HEK293 (cell line): ENCODE results near the gene POLDIP2.

ENCODE experiments used
- CTCF ChIA-PET: fragments of 350-600 bp; formaldehyde crosslinking; extraction: SDS; loops from one replicate; lab custom pipeline; 2021; ENCODE audit warnings: antibody characterized with exemption; lab: Yijun Ruan, JAX
- POLR2A ChIA-PET: fragments of 300-600 bp; formaldehyde crosslinking; extraction: SDS; loops from one replicate; lab custom pipeline; 2020; ENCODE audit warnings: antibody characterized with exemption, inconsistent platforms; lab: Yijun Ruan, JAX
- H3K27ac ChIP-seq: fragments of 200-500 bp; sonication (Bioruptor generic); 2 replicates; pipeline ENCODE4 v1.5.1; 2014; ENCODE audit warnings: low read depth, low read length, control low read depth, inconsistent platforms; ENCODE audit errors: extremely low read depth
- H3K36me3 ChIP-seq, 2 experiments: fragments of 200-500 bp in 1 of 2; sonication (Bioruptor generic) in 1 of 2; 1 replicate in 1 of 2; 2 replicates in 1 of 2; pipeline ENCODE4 v1.5.1; 2014 to 2017; ENCODE audit warnings: inconsistent platforms in 2 of 2, low read length in 2 of 2; ENCODE audit not compliant: control insufficient read depth in 2 of 2, insufficient read depth in 1 of 2
- H3K4me1 ChIP-seq: fragments of 200-500 bp; sonication (Bioruptor generic); 2 replicates; pipeline ENCODE4 v1.5.1; 2014; ENCODE audit warnings: mild to moderate bottlenecking, low read length, inconsistent platforms; ENCODE audit not compliant: control insufficient read depth, insufficient read depth
- H3K4me3 ChIP-seq: 2 replicates; pipeline ENCODE4 v1.5.1; 2011; ENCODE audit warnings: low read depth, mild to moderate bottlenecking, control low read depth, low read length, moderate library complexity
- H3K9me3 ChIP-seq: fragments of 200-500 bp; sonication (Bioruptor generic); 2 replicates; pipeline ENCODE4 v1.5.1; 2014; ENCODE audit warnings: low read depth, low read length, inconsistent platforms; ENCODE audit not compliant: control insufficient read depth, insufficient read depth
- ATF2 ChIP-seq: fragments of 450-650 bp; formaldehyde crosslinking; IDR thresholded peaks from 2 replicates; pipeline ENCODE4 v1.5.1; 2016; ENCODE audit warnings: missing biosample characterization, missing genetic modification characterization, low read depth
- BCL11A ChIP-seq: fragments of 450-650 bp; formaldehyde crosslinking; IDR thresholded peaks from 2 replicates; pipeline ENCODE4 v1.5.1; 2016; ENCODE audit warnings: low read depth, missing biosample characterization, missing genetic modification characterization
- HOXA7 ChIP-seq: sonication (generic); formaldehyde crosslinking; IDR thresholded peaks from 2 replicates; pipeline ENCODE4 v1.8.1; 2022; ENCODE audit warnings: missing genetic modification reagents, borderline replicate concordance
- MYNN ChIP-seq: fragments of 450-650 bp; formaldehyde crosslinking; IDR thresholded peaks from 2 replicates; pipeline ENCODE4 v1.5.1; 2016; ENCODE audit warnings: missing biosample characterization, missing genetic modification characterization, borderline replicate concordance
- SALL2 ChIP-seq: fragments of 450-650 bp; formaldehyde crosslinking; IDR thresholded peaks from 2 replicates; pipeline ENCODE4 v1.5.0; 2017; ENCODE audit warnings: missing biosample characterization, mild to moderate bottlenecking, missing genetic modification characterization, borderline replicate concordance
- ZNF350 ChIP-seq: fragments of 450-650 bp; formaldehyde crosslinking; IDR thresholded peaks from 2 replicates; pipeline ENCODE4 v1.5.0; 2017; ENCODE audit warnings: missing biosample characterization, mild to moderate bottlenecking, missing genetic modification characterization
- ZNF473 ChIP-seq: fragments of 450-650 bp; formaldehyde crosslinking; IDR thresholded peaks from 2 replicates; pipeline ENCODE4 v1.5.1; 2017; ENCODE audit warnings: missing biosample characterization, missing genetic modification characterization
- ZNF518A ChIP-seq: fragments of 450-650 bp; formaldehyde crosslinking; conservative IDR thresholded peaks from 2 replicates; pipeline ENCODE4 v1.5.1; 2016; ENCODE audit warnings: low read depth, missing biosample characterization, missing genetic modification characterization
- ZNF521 ChIP-seq: fragments of 450-650 bp; formaldehyde crosslinking; IDR thresholded peaks from 2 replicates; pipeline ENCODE4 v1.5.1; 2017; ENCODE audit warnings: missing biosample characterization, mild to moderate bottlenecking, missing genetic modification characterization
- ZNF580 ChIP-seq: fragments of 450-650 bp; formaldehyde crosslinking; IDR thresholded peaks from 2 replicates; pipeline ENCODE4 v1.5.1; 2016; ENCODE audit warnings: missing biosample characterization, missing genetic modification characterization
- ZNF785 ChIP-seq: fragments of 450-650 bp; formaldehyde crosslinking; IDR thresholded peaks from 2 replicates; pipeline ENCODE4 v1.5.1; 2016; ENCODE audit warnings: missing biosample characterization, missing genetic modification characterization
- ZSCAN30 ChIP-seq: fragments of 450-650 bp; IDR thresholded peaks from 2 replicates; pipeline ENCODE4 v1.5.1; 2018; ENCODE audit warnings: missing biosample characterization, mild to moderate bottlenecking, missing genetic modification characterization, moderate library complexity
- TF ChIP-seq, protein P1 (sequence below): fragments of 450-650 bp; formaldehyde crosslinking; IDR thresholded peaks from 2 replicates; pipeline ENCODE4 v1.5.1; 2016; ENCODE audit warnings: missing biosample characterization, missing genetic modification characterization
- TF ChIP-seq, protein P2 (sequence below): fragments of 450-650 bp; formaldehyde crosslinking; IDR thresholded peaks from 2 replicates; pipeline ENCODE4 v1.5.1; 2016; ENCODE audit warnings: missing biosample characterization, missing genetic modification characterization, low read depth

The POLDIP2 gene

GRCh38 chr17:28397687-28398279, 40.5 kb upstream of the POLDIP2 start:
- ChIA-PET POLR2A (interaction anchor here (2.1 kb wide), 1 partner anchor 10 kb away, joined by 7 read pairs; no protein-coding TSS in a partner anchor), CTCF (interaction anchor here (3.0 kb wide), 1 partner anchor 18 kb away, joined by 17 read pairs; no protein-coding TSS in a partner anchor)
- no peaks in the 10 kb centered on the region for H3K9me3 ChIP-seq
- H3K36me3 ChIP-seq: peaks cover 6 to 88% of the 10 kb centered on the region in 2 experiments
- H3K4me1 ChIP-seq: no peaks in the 10 kb centered on the region
- 0 out of 2 replicates have a peak, but pooled peaks have one; percentile 19 for TF ChIP-seq BCL11A (tag by site-specific recombination)
- TF ChIP-seq ATF2 (tag by site-specific recombination): no peak
- no peak overlapping the region for H3K27ac ChIP-seq
- H3K4me3 ChIP-seq: no peak overlapping the region

DNA sequence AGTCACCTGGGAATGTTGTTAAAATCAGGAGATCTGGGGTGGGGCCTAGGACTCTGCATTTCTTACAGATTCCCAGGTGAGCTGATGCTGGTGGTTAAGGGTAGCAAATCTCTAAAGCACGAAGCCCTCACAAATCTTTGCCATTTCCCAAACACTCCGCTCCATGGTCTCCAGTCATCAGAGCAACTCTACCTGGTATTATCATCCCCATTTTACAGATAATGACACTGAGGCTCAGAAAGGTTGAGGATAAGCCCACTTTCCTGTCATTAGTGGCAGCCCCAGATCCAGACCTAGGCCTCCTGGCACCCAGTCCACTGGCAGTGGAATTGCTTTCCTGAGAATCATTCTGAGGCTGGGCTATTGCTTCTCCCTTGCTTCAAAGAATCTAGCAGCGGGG, 39.9 kb upstream of the POLDIP2 start:
- ChIA-PET POLR2A (interaction anchor here (0.8 to 2.1 kb wide), 2 partner anchors 10 to 84 kb away, joined by 3 to 7 read pairs; no protein-coding TSS in a partner anchor), CTCF (interaction anchor here (3.0 kb wide), 1 partner anchor 19 kb away, joined by 17 read pairs; no protein-coding TSS in a partner anchor)
- Histone ChIP-seq H3K4me3 (no peak overlapping the region), H3K36me3 (peaks cover 10 to 88% of the 10 kb centered on the region in 2 experiments), H3K9me3 (no peaks in the 10 kb centered on the region), H3K4me1 (no peaks in the 10 kb centered on the region)
- TF ChIP-seq ZSCAN30 (no peak), ZNF580 (tag by site-specific recombination) (peak; percentile 61; the same call in 1 of the 2 replicates), ZNF518A (no peak), HOXA7 (CRISPR knock-in tag) (no peak), SALL2 (tag by site-specific recombination) (no peak)
- TF ChIP-seq, all 188 proteins: peak for 1
- no peak overlapping the region for H3K27ac ChIP-seq

DNA sequence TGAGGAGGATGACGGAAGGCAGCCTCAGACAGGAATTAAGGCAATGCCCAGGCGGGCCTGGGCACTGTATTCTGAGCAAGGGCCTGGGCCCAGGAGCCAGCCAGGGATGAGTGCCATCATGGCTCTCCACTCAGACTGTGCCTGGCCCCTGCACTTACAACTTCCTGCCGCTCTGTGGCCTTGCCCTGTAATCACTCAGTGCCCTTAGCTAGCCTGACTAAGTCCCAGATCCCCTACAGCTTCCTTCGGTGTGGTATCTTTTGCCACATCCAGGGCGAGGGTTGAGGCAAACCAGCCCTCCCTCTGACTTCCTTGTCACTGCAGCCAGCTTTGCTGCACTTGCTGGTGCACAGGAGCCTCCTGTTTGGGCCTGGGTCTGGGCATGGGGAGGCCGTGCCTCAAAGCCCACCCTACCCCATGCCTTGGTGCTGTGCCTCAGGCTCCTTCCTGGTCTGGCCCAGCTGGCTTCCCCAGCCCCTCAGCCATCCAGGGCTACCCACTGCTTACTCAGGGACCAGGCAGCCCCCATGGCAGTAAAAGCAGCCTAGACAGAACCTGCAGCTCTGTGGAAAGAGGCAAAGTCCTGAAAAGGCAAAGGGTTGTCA, 39.4 kb upstream of the POLDIP2 start:
- ChIA-PET POLR2A (interaction anchor here (0.8 kb wide), 1 partner anchor 84 kb away, joined by 3 read pairs; no protein-coding TSS in a partner anchor), CTCF (interaction anchor here (3.0 kb wide), 1 partner anchor 20 kb away, joined by 17 read pairs; no protein-coding TSS in a partner anchor)
- H3K4me3 ChIP-seq: no peak overlapping the region
- H3K36me3 ChIP-seq: peaks cover 14 to 83% of the 10 kb centered on the region in 2 experiments
- no peak overlapping the region for H3K27ac ChIP-seq
- H3K4me1 ChIP-seq: no peaks in the 10 kb centered on the region
- H3K9me3 ChIP-seq: no peaks in the 10 kb centered on the region
- TF ChIP-seq ZNF521 (tag by site-specific recombination) (no peak), ZNF350 (no peak), MYNN (tag by site-specific recombination) (no peak), ZNF785 (tag by site-specific recombination) (no peak), ZNF473 (tag by site-specific recombination) (no peak)
- TF ChIP-seq, protein P1, sequence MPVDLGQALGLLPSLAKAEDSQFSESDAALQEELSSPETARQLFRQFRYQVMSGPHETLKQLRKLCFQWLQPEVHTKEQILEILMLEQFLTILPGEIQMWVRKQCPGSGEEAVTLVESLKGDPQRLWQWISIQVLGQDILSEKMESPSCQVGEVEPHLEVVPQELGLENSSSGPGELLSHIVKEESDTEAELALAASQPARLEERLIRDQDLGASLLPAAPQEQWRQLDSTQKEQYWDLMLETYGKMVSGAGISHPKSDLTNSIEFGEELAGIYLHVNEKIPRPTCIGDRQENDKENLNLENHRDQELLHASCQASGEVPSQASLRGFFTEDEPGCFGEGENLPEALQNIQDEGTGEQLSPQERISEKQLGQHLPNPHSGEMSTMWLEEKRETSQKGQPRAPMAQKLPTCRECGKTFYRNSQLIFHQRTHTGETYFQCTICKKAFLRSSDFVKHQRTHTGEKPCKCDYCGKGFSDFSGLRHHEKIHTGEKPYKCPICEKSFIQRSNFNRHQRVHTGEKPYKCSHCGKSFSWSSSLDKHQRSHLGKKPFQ (tag by site-specific recombination): no peak
- TF ChIP-seq, protein P2, sequence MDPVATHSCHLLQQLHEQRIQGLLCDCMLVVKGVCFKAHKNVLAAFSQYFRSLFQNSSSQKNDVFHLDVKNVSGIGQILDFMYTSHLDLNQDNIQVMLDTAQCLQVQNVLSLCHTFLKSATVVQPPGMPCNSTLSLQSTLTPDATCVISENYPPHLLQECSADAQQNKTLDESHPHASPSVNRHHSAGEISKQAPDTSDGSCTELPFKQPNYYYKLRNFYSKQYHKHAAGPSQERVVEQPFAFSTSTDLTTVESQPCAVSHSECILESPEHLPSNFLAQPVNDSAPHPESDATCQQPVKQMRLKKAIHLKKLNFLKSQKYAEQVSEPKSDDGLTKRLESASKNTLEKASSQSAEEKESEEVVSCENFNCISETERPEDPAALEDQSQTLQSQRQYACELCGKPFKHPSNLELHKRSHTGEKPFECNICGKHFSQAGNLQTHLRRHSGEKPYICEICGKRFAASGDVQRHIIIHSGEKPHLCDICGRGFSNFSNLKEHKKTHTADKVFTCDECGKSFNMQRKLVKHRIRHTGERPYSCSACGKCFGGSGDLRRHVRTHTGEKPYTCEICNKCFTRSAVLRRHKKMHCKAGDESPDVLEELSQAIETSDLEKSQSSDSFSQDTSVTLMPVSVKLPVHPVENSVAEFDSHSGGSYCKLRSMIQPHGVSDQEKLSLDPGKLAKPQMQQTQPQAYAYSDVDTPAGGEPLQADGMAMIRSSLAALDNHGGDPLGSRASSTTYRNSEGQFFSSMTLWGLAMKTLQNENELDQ (tag by site-specific recombination): no peak
